Stimulated activated CD4-positive, alpha-beta T cell treated with anti-CD3 and anti-CD28 coated beads, Interleukin-2, amount 100 ng/mL, for 24 hours (primary cell): Measurements from ENCODE around the gene AHCY.
A peak's percentile ranks its signal among the peaks of the same experiment; 100 is the strongest.
"Not testable (repeated sequence)": the region's sequence is repeated elsewhere in the genome, so short reads cannot be mapped to it uniquely, and the experiment has no call there.

Experiments
- DNase-seq, 2 donors: peaks; one replicate each; pipeline ENCODE4 v3.0.0-alpha.2; 2020

Gene AHCY

DNA sequence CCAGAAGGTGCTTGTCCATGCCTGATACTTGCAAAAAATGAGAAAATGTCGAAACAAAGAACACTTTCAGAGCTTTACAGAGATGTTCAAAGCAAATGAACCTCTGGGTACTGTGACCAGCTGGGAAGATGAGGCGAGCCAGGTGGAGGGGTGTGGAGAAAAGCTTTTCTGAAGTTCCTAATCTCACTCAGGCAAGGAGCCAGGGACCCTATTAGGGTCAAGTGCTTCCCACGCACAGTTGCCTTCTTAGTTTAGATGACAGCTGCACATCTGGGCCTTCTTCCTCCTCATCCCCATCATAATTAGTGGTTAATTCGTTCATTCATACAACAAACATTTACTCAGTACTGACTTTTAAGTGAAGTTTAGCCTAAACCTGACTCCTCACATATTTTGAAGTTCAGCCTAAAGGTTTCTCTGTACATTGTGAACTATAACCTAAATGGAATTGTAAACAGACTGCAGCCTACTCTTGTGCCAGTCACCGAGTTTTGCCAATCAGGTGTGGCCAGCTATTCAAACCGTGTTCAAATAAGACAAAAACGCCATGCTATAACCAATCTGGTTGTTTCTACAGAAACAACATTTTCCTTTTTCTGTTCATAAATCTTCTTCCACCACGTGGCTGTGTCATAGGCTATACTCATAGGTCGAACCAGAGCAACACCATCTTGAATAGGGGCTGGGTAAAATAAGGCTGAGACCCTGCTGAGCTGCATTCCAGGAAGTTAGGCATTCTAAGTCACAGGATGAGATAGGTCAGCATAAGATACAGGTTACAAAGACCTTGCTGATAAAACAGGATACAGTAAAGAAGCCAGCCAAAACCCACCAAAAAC lies 19.3 kb upstream of the AHCY start:
- no peak for DNase-seq

DNA sequence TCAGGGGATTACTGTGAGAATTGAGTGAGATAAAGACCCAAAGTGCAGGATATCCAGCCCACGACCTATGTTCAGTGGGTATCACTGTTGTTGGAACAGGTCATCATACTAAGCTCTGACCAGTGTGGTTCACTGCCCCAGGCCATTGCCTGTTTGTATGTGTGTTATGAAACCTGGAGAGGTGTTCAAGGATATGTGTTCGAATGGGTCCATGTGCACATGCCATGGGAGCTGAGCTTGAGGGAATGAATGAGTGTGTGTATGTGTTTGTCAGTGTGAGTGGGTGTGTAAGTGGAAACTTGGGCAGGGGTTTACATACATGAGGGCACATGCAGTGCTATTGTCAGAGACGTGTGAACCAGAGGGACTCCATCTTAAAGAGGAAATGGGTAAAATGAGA lies 17.7 kb upstream of the AHCY start:
- no peak for DNase-seq

DNA sequence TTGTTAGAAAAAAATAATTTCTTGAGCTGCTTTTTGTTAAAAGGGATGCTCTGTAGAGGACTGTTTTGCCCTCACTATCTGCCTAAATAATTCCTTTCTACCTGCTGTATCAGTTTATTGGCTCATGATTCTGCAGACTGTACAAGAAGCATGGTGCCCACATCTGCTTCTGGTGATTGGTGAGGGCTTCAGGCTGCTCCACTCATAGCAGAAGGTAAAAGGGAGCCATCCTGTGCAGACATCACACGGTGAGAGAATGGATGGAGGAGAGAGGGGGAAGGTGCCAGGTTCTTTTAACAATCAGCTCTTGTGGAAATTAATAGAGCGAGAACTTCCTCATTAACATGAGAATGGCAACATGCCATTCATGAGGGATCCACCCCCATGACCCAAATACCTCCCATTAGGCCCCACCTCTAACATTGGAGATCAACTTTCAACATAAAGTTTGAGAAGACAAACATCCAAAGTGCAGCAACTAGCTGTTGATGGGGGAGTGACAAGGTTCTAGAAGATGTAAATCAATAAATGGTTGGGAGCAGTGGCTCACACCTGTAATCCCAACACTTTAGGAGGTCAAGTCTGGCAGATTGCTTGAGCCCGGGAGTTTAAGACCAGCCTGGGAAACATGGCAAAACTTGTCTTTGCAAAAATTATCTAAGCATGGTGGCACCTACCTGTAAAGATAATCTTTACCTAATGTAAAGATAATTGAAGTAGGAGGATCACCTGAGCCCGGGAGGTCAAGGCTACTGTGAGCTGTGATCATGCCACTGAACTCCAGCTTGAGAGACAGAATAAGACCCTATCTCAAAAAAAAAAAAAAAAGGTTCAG lies 15.7 kb upstream of the AHCY start:
- DNase-seq: no peak

DNA sequence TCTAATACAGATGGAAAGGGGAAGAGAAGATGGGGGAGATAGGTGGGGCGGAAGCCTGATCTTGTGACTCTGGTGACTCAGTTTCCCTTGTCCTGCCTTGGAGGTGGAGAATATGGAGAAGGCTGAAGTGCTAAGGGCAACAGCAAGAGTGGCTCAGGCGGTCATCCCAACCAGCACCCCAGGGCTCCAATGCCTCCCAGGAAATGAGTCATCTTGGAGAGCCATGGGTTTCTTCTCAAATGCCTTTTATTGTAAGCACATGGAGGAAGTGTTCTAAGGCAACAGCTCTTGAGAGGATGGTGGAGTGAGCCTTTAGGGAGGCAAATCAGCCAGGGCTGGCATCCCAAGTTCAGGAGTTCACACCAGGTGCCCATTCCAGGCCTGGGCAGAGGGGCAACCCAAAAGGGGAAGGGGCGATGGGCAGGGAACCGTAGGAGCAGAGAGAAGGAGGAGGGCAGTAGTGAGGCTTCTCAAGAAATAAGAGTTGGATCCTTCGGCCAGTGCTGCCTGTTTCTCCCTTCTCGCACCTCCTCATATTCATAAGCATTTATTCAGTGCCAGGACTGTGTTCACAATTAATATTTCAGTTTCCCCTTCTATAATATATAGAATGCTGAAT lies 13.2 kb upstream of the AHCY start:
- no peak for DNase-seq

DNA sequence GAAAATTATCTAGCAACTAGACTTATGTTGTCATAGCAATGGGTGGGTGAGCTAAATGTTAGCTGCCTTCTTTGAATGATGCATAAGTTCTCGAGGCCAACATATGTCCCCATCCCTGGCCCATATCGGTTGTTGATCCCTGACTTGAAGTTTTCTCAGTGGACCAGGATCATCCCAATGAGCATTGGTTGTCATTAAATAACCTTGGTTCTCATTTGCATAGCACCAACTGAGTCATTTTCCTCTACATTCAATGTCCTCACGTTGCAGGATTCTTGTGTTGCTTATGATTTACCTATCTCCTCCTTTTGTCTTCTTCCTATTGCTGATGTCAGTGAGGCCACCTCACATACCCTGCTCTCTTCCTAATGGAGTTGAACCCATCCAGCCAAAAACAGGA lies 12.1 kb upstream of the AHCY start:
- DNase-seq: no peak

DNA sequence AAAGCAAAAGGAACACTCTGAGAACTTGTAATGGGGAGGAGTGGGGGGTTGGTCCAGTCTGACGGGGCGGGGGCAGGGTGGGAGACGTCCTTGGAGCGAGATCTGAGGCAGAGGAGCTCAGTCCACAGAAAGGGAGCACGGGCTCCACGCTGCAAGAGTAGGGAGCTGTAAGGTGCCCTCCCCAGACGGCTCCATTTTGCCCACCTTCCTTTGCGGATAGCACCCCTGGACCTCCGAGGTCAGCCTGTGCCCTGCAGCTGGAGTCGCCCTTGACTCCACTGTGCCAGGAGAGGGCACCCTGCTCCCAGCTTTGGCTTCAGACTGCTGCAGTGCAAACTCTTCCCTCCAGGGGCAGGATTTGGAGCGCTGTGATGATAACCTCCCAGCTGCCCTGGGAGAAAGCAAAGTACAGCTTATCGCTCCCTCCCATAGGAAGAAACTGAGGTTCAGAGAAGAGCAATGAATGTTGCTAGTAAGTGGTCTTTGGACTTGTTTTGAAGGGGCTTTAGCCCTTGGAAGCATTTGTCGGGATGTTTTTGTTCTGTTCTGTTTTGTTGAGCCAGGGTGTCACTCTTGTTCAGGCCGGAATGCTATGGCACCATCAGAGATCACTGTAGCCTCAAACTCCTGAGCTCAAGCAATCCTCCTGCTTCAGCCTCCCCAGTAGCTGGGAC lies 9.5 kb upstream of the AHCY start:
- DNase-seq: peak; percentile 88 to 89

DNA sequence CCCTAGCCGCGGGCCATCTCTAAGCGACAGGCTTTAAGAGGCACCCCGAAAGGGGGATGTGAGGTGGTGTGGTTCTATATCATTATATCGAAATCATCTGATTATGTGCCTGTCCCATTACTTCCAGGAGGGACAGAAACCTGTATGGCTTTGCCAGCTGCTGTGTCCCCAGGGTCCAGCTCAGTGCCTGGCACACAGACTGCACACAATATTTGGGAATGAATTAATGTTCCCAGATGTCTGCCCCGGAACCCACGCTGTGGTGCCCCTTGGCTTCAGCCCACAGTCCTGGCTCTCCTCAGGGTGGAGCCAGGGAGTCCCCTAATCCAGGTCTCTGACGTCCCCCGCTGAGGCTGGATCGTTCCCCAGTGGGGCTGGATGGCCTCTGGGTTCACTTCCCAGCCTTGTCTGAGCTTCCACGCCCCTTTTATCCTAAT lies 8.9 kb upstream of the AHCY start:
- DNase-seq: no peak

DNA sequence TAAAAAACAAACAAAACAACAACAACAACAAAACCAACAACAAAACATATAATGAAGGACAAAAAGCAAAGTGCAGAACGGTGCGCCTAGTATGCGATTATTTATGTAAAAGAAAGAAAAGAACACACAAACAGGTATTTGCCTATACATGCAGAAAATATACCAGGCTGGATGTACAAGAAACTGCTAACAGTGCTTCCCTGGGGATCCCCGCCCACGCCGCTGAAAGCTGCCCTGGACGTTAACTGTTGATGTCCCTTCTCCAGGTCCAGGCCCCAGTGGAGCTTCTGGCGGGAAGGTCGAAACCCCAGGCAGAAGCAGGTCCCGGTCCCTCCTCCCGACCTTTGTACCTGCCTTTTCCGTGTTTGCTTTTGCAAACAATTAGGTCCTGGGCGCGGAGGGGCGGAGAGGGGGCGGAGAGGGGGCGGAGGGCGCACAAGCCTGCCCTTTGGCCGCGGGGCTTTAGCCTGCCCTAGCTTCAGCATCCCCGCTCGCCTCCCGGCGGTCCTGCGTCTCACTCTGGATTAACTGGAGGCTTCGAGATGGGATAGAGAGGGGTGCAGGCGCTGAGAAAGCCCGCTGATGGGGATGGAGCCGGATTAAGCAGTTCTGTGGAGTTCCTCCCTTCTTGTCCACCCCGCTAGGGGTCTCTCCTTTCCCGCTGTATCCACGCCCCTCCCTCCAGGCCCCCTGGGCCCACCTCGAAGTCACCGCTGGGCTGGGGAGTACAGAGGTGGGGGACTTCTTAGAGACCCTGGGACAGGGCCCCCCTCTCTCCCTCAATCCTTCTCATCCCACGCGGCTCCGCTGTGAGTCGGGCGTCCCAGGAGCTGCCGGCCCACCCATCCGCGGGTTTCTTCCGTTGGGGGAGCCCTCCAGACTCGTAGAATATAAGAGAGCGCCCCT lies 8.2 kb upstream of the AHCY start:
- DNase-seq: no peak

DNA sequence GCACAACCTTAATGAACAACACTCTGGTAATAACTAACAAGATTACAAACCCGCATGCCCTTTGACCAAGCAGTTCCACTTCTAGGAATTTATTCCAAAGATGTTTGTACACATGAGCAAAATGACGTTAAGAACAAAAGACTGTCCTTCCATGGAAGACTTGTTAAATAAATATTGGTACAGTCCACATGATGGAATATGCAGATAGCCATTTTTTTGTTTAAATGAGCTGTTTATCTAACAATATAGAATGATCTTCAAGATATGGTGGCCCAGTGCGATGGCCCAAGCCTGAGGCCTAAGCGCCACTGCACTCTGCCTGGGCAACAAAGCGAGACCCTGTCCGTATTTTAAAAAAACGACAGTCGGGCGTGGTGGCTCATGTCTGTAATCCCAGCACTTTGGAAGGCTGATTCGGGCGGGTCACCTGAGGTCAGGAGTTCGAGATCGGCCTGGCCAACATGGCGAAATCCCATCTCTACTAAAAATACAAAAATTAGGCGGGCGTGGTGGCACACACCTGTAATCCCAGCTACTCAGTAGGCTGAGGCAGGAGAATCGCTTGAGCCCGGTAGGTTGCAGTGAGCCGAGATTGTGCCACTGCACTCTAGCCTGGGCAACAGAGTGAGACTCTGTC lies 7.4 kb upstream of the AHCY start:
- DNase-seq: no peak

DNA sequence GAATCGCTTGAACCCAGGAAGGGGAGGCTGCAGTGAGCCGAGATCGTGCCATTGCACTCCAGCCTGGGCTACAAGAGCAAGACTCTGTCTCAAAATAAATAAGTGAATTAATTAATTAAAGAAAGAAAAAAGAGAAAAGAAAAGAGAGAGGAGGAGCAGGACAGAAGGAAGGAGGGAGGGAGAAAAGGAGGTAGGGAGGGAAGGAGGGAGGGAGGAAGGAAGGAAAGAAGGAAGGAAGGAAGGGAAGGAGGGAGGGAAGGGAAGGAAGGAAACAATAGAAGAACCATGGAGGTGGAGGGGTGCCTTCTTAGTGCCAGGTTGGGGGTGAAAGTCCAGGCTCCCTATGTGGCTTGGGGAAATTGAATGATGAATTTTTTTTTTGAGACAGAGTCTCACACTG lies 6.5 kb upstream of the AHCY start:
- DNase-seq: no peak

DNA sequence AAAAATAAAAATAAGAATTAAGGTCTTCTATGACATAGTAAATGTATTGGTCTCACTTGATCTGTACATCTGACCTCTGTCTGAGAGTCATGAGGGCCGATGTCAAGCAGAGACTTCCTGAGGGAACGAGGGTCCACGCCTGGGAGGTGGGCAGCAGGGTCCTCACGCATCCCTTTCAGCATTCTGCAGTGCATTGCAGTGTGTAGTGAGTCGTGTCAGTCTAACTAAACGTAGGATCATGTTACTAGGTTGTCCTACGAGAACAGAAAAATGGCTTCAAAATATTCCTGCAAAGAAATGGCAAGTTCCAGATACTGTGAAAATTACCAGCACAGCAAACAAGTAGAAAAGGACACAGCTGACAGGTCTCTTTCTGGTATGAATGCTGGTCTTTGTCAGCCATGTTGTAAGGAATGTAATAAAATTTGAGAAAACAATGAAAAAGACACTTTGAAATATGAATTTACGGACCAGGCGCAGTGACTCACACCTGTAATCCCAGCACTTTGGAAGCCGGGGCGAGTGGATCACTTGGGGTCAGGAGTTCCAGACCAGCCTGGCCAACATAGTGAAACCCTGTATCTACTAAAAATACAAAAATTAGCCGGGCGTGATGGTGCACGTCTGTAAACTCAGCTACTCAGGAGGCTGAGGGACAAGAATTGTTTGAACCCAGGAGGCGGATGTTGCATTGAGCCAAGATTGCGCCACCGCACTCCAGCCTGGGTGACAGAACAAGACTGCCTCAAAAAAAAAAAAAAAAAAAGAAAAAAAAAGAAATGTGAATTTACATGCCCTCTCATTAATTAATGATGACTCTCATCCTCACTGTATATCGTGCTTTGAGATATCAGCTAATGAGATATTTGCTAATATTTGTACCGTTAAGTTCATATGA lies 2.4 kb upstream of the AHCY start:
- DNase-seq: no peak

DNA sequence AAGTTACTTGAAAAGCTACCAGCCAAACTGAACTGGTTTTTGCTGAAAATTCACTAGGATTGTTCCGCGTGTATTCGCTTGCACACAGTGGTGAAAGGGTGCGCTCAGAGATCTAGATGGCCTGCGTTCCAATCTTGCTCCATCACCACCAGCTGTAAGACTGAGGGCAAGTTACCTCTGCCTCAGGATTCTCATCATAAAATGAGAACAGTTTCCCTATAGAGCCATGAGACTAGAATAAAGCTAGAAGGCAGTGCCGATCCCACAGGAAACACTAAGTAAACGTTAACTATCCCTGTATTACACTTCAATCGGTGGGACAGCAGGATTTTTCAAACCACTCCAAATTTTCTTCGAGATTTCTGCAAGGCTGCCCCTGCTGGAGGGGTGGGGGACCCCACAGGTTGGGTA lies 838 bp downstream of the AHCY start:
- DNase-seq: no peak

DNA sequence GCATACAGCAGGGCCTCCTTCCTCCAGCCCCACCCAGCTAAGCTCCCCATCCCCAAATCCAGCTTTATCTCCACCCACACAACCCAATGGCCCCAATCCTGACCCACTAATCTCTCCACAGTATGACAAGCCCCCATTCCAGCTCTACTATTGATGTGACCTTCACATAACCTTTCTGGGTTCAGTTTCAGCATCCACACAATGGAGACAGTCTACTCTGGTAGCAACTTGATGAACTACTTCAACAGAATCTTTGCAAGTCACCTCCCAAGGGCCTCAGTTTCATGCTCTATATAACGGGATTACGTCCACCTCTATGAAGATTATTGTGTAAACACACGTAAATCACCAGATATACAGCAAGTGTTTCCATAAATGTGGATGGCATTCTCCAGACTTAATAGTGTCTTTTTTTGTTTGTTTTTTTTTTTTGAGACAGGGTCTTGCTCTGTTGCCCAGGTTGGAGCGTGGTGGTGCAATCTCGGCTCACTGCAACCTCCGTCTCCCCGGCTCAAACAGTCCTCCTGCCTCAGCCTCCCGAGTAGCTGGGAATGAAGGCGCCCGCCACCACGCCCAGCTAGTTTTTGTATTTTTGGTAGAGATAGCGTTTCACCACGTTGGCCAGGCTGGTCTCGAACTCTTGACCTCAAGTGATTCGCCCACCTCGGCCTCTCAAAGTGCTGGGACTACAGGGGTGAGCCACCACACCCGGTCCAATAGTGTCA lies 1.4 kb downstream of the AHCY start:
- peak in 1 of 2 donors; percentile 24 for DNase-seq

DNA sequence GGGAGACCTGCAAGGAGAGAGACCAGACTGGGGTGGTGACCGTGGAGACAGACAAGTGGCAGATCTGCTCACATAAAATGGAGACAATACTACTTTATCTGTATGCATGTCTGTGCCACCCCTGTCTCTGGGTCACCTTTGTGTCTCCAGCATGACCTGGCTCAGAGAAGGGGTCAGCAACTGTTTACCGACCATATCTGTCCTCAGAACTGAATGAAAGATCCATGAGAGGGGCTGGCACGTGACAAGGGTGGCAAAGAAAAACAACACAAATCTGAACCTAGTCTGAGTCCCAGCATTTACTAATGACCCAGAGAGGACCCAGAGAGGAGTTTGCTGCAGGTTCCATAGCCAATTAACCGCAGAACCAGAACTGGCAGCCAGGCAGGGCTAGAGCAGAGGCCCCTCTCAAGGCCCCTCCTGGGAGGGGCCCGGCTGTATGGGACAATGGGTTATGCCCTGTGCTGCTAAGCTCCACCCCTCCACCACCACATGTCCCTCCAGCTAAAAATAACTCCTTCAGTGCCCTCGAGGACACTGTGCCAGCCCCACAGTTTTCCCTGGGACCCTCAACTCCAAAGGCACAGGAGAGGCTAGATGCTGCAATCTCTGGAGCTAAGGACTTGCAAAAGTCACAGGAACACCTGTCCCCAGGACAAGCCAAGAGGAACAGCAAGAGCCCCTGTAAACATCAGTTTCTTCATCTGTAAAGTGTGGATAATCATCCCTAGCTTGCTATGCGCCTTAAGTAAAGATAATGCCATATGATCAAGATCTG lies 2.2 kb downstream of the AHCY start:
- no peak for DNase-seq

DNA sequence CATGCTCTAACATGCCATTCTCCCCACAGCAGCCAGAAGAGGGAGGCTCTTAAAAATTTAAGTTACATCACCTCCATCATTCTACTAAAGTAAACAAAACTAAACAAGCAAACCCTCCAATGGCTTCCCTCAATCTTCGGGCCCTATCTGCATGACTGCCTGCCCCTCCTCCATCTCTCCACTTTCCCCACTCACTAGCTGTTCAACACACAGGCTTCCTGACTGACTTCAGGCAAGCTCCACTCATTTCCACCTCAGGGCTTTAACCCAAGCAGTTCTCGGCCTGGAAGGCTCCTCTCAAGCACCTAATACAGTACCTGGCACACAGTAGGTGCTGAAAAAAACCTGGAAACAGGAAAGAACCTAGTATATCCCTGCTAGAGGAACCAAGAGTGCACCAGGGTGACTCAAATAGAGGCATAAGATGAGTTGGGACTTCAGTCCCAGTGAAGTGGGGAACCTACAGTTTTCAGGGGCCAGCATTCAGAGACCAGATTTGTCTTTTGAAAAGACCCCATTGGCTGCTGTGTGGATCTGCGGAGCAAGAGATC lies 2.8 kb downstream of the AHCY start:
- DNase-seq: no peak

DNA sequence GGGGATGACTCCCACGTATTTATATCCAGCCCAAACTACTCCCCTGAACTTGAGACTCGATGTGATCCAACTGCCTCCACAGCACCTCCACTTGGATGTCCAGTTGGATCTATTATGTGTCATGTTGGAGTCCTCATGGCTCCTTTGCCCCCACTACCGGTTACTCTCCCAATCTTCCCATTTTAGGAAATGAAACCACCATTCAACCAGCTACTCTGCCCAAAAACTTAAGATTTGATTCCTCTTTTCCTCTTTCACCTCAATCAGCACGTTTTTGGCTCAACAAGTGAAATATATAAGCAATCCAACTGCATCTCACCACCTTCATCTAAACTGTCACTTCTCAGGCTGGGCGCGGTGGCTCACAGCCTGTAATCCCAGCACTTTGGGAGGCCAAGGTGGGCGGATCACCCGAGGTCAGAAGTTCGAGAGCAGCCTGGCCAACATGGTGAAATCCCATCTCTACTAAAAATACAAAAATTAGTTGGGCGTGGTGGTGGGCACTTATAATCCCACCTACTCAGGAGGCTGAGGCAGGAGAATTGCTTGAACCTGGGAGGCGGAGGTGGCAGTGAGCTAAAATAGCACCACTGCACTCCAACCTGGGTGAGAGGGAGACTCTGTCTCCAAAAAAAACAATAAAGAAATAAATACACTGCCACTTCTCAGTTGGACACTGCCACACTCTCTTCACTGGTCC lies 3.4 kb downstream of the AHCY start:
- DNase-seq: no peak

DNA sequence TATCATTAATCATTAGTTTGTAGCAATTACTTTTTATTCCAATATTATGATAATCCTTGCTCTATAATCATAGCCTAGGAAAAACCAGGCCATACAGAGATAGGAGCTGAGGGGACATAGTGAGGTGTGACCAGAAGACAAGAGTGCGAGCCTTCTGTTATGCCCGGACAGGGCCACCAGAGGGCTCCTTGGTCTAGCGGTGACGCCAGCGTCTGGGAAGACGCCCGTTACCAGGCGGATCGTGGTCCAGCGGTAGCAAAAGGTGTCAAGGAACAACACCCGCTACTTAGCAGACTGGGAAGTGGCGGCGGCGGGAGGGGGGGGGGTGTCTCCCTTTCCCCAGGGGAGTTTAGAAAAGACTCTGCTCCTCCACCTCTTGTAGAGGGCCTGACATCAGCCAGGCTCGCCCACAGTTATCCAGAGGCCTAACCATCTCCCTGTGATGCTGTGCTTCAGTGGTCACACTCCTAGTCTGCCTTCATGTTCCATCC lies 4.8 kb downstream of the AHCY start:
- not testable (repeated sequence) for DNase-seq

DNA sequence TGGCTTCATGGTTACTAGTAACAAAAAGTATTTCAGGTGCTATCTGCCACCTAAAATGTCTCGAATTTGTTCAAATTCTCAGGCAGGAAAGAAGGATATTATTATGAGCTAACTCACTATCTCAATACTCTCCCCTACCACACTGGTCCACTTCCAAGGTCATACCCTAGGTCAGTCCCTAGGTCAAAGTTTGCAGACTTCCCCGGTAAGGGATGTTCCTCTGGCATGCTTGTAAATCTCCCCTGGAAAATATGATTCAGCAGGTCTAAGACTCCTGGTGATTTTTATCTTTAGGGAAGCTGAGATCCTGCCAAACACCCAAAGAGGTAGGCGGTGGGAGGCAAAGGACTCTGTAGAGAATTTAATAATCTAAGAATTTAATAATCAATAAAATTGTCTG lies 6.7 kb downstream of the AHCY start:
- no peak for DNase-seq
